ENCODE data around the gene SMIM43.

Gene SMIM43

DNA sequence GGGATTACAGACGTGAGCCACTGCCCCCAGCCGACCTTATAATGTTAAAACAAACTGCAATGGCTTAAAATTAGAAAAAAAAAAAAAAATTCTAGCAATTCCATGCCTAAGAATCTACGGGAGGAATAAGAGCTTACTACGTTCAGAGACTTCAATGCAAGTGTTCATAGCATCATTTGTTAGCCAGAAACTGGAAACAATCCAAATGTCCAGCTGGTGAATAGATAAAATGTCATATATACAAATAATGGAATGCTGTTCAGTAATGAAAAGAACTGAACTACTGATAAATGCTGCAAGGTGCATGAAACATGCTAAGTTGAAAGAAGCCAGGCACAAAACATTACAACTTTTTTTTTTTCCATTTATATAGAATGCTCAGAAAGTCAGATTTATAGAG is 41.4 kb upstream of the SMIM43 start:
- no peak for TF ChIP-seq FOXM1 (IDR thresholded peaks at IDR 0.05; ENCODE audit: borderline replicate concordance, low read depth)
- no peak for TF ChIP-seq TCF12 (IDR thresholded peaks at IDR 0.05; ENCODE audit: low read depth)
- no peak for TF ChIP-seq TAF1 (IDR thresholded peaks at IDR 0.05; ENCODE audit: low read depth)
- TF ChIP-seq RAD21 (IDR thresholded peaks at IDR 0.05; ENCODE audit: low read depth) = no peak
- TF ChIP-seq EGR1 (IDR thresholded peaks at IDR 0.05) = no peak
- TF ChIP-seq ZBTB7A (IDR thresholded peaks at IDR 0.05; ENCODE audit: low read depth) = no peak
- TF ChIP-seq YY1 (IDR thresholded peaks at IDR 0.05; ENCODE audit: low read depth) = no peak
- no peak for TF ChIP-seq MAX (IDR thresholded peaks at IDR 0.05)
- TF ChIP-seq TEAD4 (IDR thresholded peaks at IDR 0.05) = no peak

- TF ChIP-seq CEBPB (IDR thresholded peaks at IDR 0.05) = no peak
- TF ChIP-seq RAD21 (IDR thresholded peaks at IDR 0.05; ENCODE audit: low read depth) = no peak
- TF ChIP-seq YY1 (IDR thresholded peaks at IDR 0.05; ENCODE audit: low read depth) = no peak
- no peak for TF ChIP-seq TAF1 (IDR thresholded peaks at IDR 0.05; ENCODE audit: low read depth)
- TF ChIP-seq MAX (IDR thresholded peaks at IDR 0.05) = no peak
These were observed 36.7 kb upstream of the SMIM43 start for GRCh38 chr4:121801715-121802075.

DNA sequence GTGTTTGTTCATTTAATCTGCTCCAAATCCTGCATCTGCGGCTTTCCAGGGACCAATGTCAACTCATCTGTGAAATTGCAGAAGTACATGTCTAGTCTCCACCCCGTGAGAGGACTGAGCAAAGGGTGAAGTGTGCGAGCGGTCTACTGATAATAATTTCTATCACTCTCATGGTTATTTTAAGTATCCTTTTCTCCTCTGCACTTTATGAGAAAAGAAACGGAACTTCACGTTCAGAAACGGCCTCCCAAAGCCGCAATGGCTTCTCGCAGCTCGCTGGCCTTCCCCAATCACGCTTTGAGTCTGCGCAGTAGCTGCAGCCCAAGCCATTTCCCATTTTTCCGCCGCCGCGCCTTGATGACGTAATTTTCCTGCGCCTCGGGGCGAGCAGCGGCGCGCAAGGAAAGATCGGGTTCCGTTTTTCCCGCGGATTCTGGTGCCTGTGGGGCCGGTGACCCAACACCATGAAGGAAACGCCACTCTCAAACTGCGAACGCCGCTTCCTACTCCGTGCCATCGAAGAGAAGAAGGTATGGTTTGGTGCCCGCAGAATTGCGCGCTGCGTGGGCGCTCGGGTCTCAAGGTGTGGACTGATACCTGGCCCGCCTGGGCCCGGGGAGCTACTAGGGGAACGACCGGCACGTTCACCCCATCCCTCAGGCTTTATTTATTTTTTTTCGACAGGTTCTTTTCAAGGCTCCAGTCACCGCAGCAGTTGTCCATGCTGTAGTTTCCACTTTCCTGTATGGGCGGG is 36.2 kb upstream of the SMIM43 start, which contains the start of gene EXOSC9:
Gene EXOSC9, plus strand, starts transcription at position 363 of the 754 bp plus-strand sequence. Its CDS starts 102 bp downstream, at position 465.
- no peak; the same call in 1 of the 2 replicates for TF ChIP-seq RAD21 (IDR thresholded peaks at IDR 0.05; ENCODE audit: low read depth)
- TF ChIP-seq FOXM1 (IDR thresholded peaks at IDR 0.05; ENCODE audit: borderline replicate concordance, low read depth) = no peak
- TF ChIP-seq TCF12 (IDR thresholded peaks at IDR 0.05; ENCODE audit: low read depth) = peak; percentile 49; the same call in 1 of the 2 replicates
- TF ChIP-seq, protein P1, sequence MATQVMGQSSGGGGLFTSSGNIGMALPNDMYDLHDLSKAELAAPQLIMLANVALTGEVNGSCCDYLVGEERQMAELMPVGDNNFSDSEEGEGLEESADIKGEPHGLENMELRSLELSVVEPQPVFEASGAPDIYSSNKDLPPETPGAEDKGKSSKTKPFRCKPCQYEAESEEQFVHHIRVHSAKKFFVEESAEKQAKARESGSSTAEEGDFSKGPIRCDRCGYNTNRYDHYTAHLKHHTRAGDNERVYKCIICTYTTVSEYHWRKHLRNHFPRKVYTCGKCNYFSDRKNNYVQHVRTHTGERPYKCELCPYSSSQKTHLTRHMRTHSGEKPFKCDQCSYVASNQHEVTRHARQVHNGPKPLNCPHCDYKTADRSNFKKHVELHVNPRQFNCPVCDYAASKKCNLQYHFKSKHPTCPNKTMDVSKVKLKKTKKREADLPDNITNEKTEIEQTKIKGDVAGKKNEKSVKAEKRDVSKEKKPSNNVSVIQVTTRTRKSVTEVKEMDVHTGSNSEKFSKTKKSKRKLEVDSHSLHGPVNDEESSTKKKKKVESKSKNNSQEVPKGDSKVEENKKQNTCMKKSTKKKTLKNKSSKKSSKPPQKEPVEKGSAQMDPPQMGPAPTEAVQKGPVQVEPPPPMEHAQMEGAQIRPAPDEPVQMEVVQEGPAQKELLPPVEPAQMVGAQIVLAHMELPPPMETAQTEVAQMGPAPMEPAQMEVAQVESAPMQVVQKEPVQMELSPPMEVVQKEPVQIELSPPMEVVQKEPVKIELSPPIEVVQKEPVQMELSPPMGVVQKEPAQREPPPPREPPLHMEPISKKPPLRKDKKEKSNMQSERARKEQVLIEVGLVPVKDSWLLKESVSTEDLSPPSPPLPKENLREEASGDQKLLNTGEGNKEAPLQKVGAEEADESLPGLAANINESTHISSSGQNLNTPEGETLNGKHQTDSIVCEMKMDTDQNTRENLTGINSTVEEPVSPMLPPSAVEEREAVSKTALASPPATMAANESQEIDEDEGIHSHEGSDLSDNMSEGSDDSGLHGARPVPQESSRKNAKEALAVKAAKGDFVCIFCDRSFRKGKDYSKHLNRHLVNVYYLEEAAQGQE (IDR thresholded peaks at IDR 0.05; ENCODE audit: low read depth) = no peak
- peak; percentile 14; the same call in 1 of the 2 replicates for TF ChIP-seq CEBPB (IDR thresholded peaks at IDR 0.05)
- peak; percentile 94 for TF ChIP-seq CREB1 (IDR thresholded peaks at IDR 0.05; ENCODE audit: low read depth)
- no peak for TF ChIP-seq TEAD4 (IDR thresholded peaks at IDR 0.05)
- peak; percentile 71 for TF ChIP-seq TAF1 (IDR thresholded peaks at IDR 0.05; ENCODE audit: low read depth)
- TF ChIP-seq, protein P2, sequence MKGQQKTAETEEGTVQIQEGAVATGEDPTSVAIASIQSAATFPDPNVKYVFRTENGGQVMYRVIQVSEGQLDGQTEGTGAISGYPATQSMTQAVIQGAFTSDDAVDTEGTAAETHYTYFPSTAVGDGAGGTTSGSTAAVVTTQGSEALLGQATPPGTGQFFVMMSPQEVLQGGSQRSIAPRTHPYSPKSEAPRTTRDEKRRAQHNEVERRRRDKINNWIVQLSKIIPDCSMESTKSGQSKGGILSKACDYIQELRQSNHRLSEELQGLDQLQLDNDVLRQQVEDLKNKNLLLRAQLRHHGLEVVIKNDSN (IDR thresholded peaks at IDR 0.05) = no peak
- TF ChIP-seq EP300 (IDR thresholded peaks at IDR 0.05; ENCODE audit: borderline replicate concordance) = no peak; the same call in 1 of the 2 replicates
- TF ChIP-seq NFIC (IDR thresholded peaks at IDR 0.05) = no peak
- peak; percentile 88 for TF ChIP-seq YY1 (IDR thresholded peaks at IDR 0.05; ENCODE audit: low read depth)
- peak; percentile 52; the same call in 1 of the 2 replicates for TF ChIP-seq EGR1 (IDR thresholded peaks at IDR 0.05)
- peak; percentile 91 for TF ChIP-seq MAX (IDR thresholded peaks at IDR 0.05)
- TF ChIP-seq ZBTB7A (IDR thresholded peaks at IDR 0.05; ENCODE audit: low read depth) = no peak

DNA sequence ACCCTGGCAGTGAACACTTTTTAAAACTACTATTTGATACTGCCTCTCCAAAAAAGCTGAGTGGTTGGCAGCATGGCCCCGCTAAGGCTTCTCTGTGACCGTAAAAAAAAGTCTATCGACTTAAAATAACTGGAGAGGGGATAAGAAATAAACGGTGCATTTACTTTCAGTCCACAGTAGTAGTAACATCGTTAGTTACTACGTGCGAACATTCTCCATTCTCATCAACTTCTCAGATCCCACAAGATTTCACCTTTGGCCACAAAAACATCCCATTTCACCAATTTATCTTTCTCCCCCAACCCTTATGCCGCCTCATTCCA is 35.6 kb upstream of the SMIM43 start:
- TF ChIP-seq, protein P1 (IDR thresholded peaks at IDR 0.05; ENCODE audit: low read depth) = no peak
- TF ChIP-seq FOXM1 (IDR thresholded peaks at IDR 0.05; ENCODE audit: borderline replicate concordance, low read depth) (no peak), MAX (IDR thresholded peaks at IDR 0.05) (no peak), CREB1 (IDR thresholded peaks at IDR 0.05; ENCODE audit: low read depth) (no peak), NFIC (IDR thresholded peaks at IDR 0.05) (no peak), YY1 (IDR thresholded peaks at IDR 0.05; ENCODE audit: low read depth) (no peak), TAF1 (IDR thresholded peaks at IDR 0.05; ENCODE audit: low read depth) (no peak), TCF12 (IDR thresholded peaks at IDR 0.05; ENCODE audit: low read depth) (no peak), EP300 (IDR thresholded peaks at IDR 0.05; ENCODE audit: borderline replicate concordance) (no peak), ZBTB7A (IDR thresholded peaks at IDR 0.05; ENCODE audit: low read depth) (no peak), CEBPB (IDR thresholded peaks at IDR 0.05) (no peak), EGR1 (IDR thresholded peaks at IDR 0.05) (no peak), TEAD4 (IDR thresholded peaks at IDR 0.05) (no peak), RAD21 (IDR thresholded peaks at IDR 0.05; ENCODE audit: low read depth) (no peak)
- TF ChIP-seq, protein P2 (IDR thresholded peaks at IDR 0.05) = no peak

DNA sequence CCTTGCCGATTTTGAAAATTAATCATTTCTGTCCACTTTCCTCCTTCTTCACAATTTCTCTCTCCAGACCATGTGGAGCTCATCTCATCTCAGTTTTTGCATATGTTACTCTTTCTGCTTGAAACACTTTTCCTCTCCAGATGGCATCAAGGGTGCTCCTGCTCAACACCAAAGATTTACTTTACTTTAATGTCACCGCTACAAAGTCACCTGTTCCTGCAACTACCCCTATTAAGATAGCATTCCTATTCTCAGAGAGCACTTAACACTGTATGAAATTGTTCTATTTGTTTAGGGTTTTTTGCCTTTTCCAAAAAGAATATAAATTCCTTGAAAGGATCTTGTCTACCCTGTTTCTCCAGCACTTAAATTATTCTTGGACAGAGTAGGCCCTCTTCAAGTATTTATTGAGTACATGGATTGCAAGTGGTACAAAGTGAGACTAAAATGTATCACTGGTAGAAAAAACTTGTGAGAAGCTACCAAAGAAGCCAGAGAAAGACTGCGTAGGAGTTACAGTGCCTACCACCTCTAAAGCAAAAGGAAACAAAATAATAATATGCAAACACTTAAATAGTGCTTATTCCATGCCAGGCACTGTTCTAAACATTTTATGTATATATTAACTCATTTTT is 35.0 kb upstream of the SMIM43 start:
- TF ChIP-seq TEAD4 (IDR thresholded peaks at IDR 0.05) (no peak), FOXM1 (IDR thresholded peaks at IDR 0.05; ENCODE audit: borderline replicate concordance, low read depth) (no peak), TAF1 (IDR thresholded peaks at IDR 0.05; ENCODE audit: low read depth) (no peak), RAD21 (IDR thresholded peaks at IDR 0.05; ENCODE audit: low read depth) (no peak), ZBTB7A (IDR thresholded peaks at IDR 0.05; ENCODE audit: low read depth) (no peak), CREB1 (IDR thresholded peaks at IDR 0.05; ENCODE audit: low read depth) (no peak), YY1 (IDR thresholded peaks at IDR 0.05; ENCODE audit: low read depth) (no peak), MAX (IDR thresholded peaks at IDR 0.05) (no peak), CEBPB (IDR thresholded peaks at IDR 0.05) (no peak), TCF12 (IDR thresholded peaks at IDR 0.05; ENCODE audit: low read depth) (no peak), EGR1 (IDR thresholded peaks at IDR 0.05) (no peak)
